GM23338 (cell line): ENCODE data around the gene ZNF275. TPM values are rescaled to one million over a fixed set of nuclear protein-coding genes. Genes with fewer than 3 reads are reported as not detected.

Experiments
- ATAC-seq: fragments of 200-7000 bp; cut with Tn5 transposase; 3 replicates; pipeline ENCODE4 v1.9.1; 2020
- DNase-seq: peaks from one replicate; pipeline ENCODE4 v3.0.0-alpha.2; 2015; ENCODE audit warnings: low spot score
- H2AFZ ChIP-seq: fragments of 200-600 bp; sonication (generic); 2 replicates; pipeline ENCODE4 v1.8.0; 2016; ENCODE audit warnings: antibody characterized with exemption, mild to moderate bottlenecking, moderate library complexity
- H3F3A ChIP-seq: fragments of 200-600 bp; sonication (generic); replicated peaks from 2 replicates; pipeline ENCODE4 v1.8.0; 2017; ENCODE audit warnings: antibody characterized with exemption, mixed run types, low read depth
- H3K27ac ChIP-seq: fragments of 200-600 bp; sonication (generic); 2 replicates; pipeline ENCODE4 v1.6.1; 2016; ENCODE audit warnings: low read depth
- H3K27me3 ChIP-seq: fragments of 200-600 bp; sonication (generic); 2 replicates; pipeline ENCODE4 v1.8.0; 2016; ENCODE audit warnings: mild to moderate bottlenecking, mixed run types, moderate library complexity; ENCODE audit not compliant: insufficient read depth
- H3K36me3 ChIP-seq: fragments of 200-600 bp; sonication (generic); 2 replicates; pipeline ENCODE4 v1.8.0; 2016; ENCODE audit warnings: mild to moderate bottlenecking; ENCODE audit not compliant: insufficient read depth
- H3K4me1 ChIP-seq: fragments of 200-600 bp; sonication (generic); 2 replicates; pipeline ENCODE4 v1.8.0; 2016; ENCODE audit warnings: mild to moderate bottlenecking, moderate library complexity; ENCODE audit not compliant: insufficient read depth
- H3K4me2 ChIP-seq: fragments of 200-600 bp; sonication (generic); 2 replicates; pipeline ENCODE4 v1.7.1; 2017; ENCODE audit warnings: mixed run types
- H3K4me3 ChIP-seq: fragments of 200-600 bp; sonication (generic); 2 replicates; pipeline ENCODE4 v1.6.1; 2016; ENCODE audit warnings: mixed run types
- H3K79me2 ChIP-seq: fragments of 200-600 bp; sonication (generic); replicated peaks from 2 replicates; pipeline ENCODE4 v1.8.0; 2017; ENCODE audit warnings: mild to moderate bottlenecking; ENCODE audit not compliant: insufficient read depth
- H3K9me2 ChIP-seq: fragments of 200-600 bp; sonication (generic); 2 replicates; pipeline ENCODE4 v1.8.0; 2017; ENCODE audit not compliant: insufficient read depth
- H4K20me1 ChIP-seq: fragments of 200-600 bp; sonication (generic); replicated peaks from 2 replicates; pipeline ENCODE4 v1.8.0; 2017; ENCODE audit warnings: mild to moderate bottlenecking; ENCODE audit not compliant: insufficient read depth
- H3K27ac Mint-ChIP-seq: 2 replicates; pipeline ENCODE4 v1.8.0; 2020; ENCODE audit warnings: inconsistent platforms, mild to moderate bottlenecking, moderate library complexity, mixed read lengths
- H3K27me3 Mint-ChIP-seq: 3 replicates; pipeline ENCODE4 v1.8.0; 2022; ENCODE audit warnings: low read depth, mild to moderate bottlenecking, moderate library complexity, mixed read lengths, inconsistent platforms; ENCODE audit not compliant: insufficient read depth, poor library complexity
- H3K36me3 Mint-ChIP-seq: 3 replicates; pipeline ENCODE4 v1.8.0; 2021; ENCODE audit warnings: low read depth, mild to moderate bottlenecking, inconsistent platforms, moderate library complexity, mixed read lengths
- H3K4me1 Mint-ChIP-seq: 3 replicates; pipeline ENCODE4 v1.8.0; 2020; ENCODE audit warnings: mild to moderate bottlenecking, inconsistent platforms, mixed read lengths
- H3K4me3 Mint-ChIP-seq: 3 replicates; pipeline ENCODE4 v1.8.0; 2021; ENCODE audit warnings: moderate library complexity, mild to moderate bottlenecking, inconsistent platforms, mixed read lengths
- H3K9me3 Mint-ChIP-seq: 3 replicates; pipeline ENCODE4 v1.8.0; 2020; ENCODE audit warnings: moderate library complexity, mild to moderate bottlenecking, inconsistent platforms, mixed read lengths
- ZNF331 ChIP-seq: fragments of 250-450 bp; sonication (Bioruptor Pico); IDR thresholded peaks from 2 replicates; pipeline ENCODE4 v1.5.0; 2020; ENCODE audit warnings: low read depth, mild to moderate bottlenecking, moderate library complexity
- polyA plus RNA-seq: library from polyadenylated mRNA; unstranded; fragments of >200 nt; fragmentation: Nextera tagmentation; extraction: Ambion mirVana; gene quantifications from 2 replicates; pipeline ENCODE4 v1.2.1, GENCODE V29; 2016
- total RNA-seq: library from RNA; depleted of rRNA; stranded (reverse); fragments of >200 nt; shearing (Covaris generic); gene quantifications from 2 replicates; pipeline ENCODE4 v1.2.3, GENCODE V29; 2014
- TF ChIP-seq, protein P1 (sequence below): fragments of 250-450 bp; sonication (Bioruptor Pico); IDR thresholded peaks from 2 replicates; pipeline ENCODE4 v1.5.0; 2020; ENCODE audit warnings: mild to moderate bottlenecking, moderate library complexity
- TF ChIP-seq, protein P2 (sequence below), 2 experiments: fragments of 200-600 bp in 1 of 2; sonication (generic) in 1 of 2; conservative IDR thresholded peaks; 2 replicates each; pipeline versions ENCODE4 v1.5.1 to v1.6.1; 2016 to 2017; ENCODE audit warnings: antibody characterized with exemption in 2 of 2, low read depth in 2 of 2, mild to moderate bottlenecking in 2 of 2, moderate library complexity in 1 of 2

The ZNF275 gene
- total and polyA plus RNA-seq, 2 experiments from 2014 or later: 3.2 to 12.3 TPM

DNA sequence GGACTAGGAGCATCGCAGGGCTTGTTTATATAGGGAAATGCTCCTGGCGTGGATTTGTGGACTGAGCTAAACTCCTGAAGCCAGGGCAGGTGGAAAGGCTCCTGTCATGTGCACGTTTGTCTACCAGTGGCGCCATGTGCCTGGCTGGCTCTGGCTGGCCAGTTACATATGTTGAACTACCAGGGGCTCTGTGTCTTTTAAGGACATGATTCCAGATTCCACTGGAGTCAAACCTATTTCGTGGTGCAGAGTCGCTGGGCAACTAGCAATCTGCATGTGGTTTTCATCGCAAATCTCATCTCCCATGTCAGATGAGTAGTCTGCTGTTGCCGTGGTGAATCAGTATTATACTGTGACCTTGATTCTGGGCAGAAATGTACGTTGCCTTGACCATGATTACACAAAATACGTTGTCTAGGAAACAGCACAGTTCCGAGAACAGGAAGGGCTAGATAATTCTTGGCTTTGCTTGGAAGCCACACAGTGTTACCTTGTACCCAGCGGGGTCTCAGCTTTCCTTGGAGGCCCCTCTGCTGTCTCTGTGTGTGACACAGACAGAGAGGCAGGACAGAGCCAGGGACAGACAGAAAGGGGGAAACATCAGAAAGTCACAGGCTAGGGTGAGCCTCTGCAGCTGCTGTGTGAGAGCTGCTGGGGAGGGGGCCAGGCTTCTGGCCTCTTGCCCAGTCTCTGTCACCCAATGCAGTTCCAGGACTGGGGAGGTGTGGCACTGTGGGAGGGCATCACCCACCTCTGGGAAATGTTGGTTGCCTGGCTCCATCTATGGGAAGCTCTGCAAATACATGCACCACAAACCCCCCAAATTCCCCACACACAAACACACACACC, 48.0 kb downstream of the ZNF275 start:
- no peak overlapping the region for H2AFZ ChIP-seq
- no peaks in the 10 kb centered on the region for H3K9me2 ChIP-seq
- no peaks in the 10 kb centered on the region for H4K20me1 ChIP-seq
- Mint-ChIP-seq H3K27me3 (peaks cover 3% of the 10 kb centered on the region), H3K9me3 (peaks cover 4% of the 10 kb centered on the region; the same call in 2 of the 3 replicates), H3K36me3 (no peaks in the 10 kb centered on the region; the same call in 2 of the 3 replicates), H3K4me3 (no peak overlapping the region), H3K4me1 (peaks cover 6% of the 10 kb centered on the region; the same call in 2 of the 3 replicates), H3K27ac (no peak overlapping the region)
- H3K4me2 ChIP-seq: no peak overlapping the region
- H3F3A ChIP-seq: no peaks in the 10 kb centered on the region
- ATAC-seq (peak; percentile 71), DNase-seq (peak; percentile 7)
- no peaks in the 10 kb centered on the region for H3K79me2 ChIP-seq
- no peak overlapping the region for H3K4me3 ChIP-seq
- no peaks in the 10 kb centered on the region for H3K27me3 ChIP-seq
- no peak for TF ChIP-seq ZNF331 (CRISPR knock-in tag)
- TF ChIP-seq, protein P1, sequence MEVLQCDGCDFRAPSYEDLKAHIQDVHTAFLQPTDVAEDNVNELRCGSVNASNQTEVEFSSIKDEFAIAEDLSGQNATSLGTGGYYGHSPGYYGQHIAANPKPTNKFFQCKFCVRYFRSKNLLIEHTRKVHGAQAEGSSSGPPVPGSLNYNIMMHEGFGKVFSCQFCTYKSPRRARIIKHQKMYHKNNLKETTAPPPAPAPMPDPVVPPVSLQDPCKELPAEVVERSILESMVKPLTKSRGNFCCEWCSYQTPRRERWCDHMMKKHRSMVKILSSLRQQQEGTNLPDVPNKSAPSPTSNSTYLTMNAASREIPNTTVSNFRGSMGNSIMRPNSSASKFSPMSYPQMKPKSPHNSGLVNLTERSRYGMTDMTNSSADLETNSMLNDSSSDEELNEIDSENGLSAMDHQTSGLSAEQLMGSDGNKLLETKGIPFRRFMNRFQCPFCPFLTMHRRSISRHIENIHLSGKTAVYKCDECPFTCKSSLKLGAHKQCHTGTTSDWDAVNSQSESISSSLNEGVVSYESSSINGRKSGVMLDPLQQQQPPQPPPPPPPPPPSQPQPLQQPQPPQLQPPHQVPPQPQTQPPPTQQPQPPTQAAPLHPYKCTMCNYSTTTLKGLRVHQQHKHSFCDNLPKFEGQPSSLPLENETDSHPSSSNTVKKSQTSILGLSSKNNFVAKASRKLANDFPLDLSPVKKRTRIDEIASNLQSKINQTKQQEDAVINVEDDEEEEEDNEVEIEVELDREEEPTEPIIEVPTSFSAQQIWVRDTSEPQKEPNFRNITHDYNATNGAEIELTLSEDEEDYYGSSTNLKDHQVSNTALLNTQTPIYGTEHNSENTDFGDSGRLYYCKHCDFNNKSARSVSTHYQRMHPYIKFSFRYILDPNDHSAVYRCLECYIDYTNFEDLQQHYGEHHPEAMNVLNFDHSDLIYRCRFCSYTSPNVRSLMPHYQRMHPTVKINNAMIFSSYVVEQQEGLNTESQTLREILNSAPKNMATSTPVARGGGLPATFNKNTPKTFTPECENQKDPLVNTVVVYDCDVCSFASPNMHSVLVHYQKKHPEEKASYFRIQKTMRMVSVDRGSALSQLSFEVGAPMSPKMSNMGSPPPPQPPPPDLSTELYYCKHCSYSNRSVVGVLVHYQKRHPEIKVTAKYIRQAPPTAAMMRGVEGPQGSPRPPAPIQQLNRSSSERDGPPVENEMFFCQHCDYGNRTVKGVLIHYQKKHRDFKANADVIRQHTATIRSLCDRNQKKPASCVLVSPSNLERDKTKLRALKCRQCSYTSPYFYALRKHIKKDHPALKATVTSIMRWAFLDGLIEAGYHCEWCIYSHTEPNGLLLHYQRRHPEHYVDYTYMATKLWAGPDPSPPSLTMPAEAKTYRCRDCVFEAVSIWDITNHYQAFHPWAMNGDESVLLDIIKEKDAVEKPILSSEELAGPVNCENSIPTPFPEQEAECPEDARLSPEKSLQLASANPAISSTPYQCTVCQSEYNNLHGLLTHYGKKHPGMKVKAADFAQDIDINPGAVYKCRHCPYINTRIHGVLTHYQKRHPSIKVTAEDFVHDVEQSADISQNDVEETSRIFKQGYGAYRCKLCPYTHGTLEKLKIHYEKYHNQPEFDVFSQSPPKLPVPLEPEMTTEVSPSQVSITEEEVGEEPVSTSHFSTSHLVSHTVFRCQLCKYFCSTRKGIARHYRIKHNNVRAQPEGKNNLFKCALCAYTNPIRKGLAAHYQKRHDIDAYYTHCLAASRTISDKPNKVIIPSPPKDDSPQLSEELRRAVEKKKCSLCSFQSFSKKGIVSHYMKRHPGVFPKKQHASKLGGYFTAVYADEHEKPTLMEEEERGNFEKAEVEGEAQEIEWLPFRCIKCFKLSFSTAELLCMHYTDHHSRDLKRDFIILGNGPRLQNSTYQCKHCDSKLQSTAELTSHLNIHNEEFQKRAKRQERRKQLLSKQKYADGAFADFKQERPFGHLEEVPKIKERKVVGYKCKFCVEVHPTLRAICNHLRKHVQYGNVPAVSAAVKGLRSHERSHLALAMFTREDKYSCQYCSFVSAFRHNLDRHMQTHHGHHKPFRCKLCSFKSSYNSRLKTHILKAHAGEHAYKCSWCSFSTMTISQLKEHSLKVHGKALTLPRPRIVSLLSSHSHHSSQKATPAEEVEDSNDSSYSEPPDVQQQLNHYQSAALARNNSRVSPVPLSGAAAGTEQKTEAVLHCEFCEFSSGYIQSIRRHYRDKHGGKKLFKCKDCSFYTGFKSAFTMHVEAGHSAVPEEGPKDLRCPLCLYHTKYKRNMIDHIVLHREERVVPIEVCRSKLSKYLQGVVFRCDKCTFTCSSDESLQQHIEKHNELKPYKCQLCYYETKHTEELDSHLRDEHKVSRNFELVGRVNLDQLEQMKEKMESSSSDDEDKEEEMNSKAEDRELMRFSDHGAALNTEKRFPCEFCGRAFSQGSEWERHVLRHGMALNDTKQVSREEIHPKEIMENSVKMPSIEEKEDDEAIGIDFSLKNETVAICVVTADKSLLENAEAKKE (CRISPR knock-in tag): no peak
- TF ChIP-seq, protein P2, sequence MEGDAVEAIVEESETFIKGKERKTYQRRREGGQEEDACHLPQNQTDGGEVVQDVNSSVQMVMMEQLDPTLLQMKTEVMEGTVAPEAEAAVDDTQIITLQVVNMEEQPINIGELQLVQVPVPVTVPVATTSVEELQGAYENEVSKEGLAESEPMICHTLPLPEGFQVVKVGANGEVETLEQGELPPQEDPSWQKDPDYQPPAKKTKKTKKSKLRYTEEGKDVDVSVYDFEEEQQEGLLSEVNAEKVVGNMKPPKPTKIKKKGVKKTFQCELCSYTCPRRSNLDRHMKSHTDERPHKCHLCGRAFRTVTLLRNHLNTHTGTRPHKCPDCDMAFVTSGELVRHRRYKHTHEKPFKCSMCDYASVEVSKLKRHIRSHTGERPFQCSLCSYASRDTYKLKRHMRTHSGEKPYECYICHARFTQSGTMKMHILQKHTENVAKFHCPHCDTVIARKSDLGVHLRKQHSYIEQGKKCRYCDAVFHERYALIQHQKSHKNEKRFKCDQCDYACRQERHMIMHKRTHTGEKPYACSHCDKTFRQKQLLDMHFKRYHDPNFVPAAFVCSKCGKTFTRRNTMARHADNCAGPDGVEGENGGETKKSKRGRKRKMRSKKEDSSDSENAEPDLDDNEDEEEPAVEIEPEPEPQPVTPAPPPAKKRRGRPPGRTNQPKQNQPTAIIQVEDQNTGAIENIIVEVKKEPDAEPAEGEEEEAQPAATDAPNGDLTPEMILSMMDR (conservative IDR thresholded peaks at IDR 0.05; ENCODE audit: low read depth in 2 of 2): peak in 1 of 2 experiments; percentile 15; a peak in 1 of 4 replicates
- H3K36me3 ChIP-seq: no peaks in the 10 kb centered on the region
- H3K27ac ChIP-seq: no peak overlapping the region
- no peaks in the 10 kb centered on the region for H3K4me1 ChIP-seq
